ENCODE measurements around the gene TBRG1. TPM values are rescaled to one million over a fixed set of nuclear protein-coding genes. Genes with fewer than 3 reads are reported as not detected.

TBRG1 gene
- total RNA-seq, 1 donor from 2014 or later: 23.3 TPM

DNA sequence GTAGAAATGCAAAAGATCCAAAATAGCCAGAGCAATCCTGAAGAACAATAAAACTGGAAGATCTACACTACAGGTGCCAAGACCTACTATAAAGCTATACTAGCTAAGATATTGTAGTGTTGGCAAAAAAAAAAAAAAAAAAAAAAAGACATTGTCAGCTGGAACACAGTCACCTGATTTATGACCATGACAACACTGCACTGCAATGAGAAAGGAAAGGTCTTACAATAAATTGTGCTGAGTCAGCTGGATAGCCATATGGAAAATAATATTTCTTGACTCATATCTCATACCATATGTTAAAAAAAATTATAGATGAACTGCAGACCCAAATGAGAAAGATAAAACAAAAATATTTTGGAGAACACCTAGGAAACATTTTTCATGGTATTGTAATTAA, 14.5 kb upstream of the TBRG1 start:
- DNase-seq: no peak
- H3K36me3 ChIP-seq: no peaks in the 10 kb centered on the region
- no peak overlapping the region for H3K4me3 ChIP-seq
- H3K27me3 ChIP-seq (ENCODE audit: low read depth): peaks cover 9% of the 10 kb centered on the region
- H3K27ac ChIP-seq (replicated peaks): no peak overlapping the region
- no peaks in the 10 kb centered on the region for H3K9me3 ChIP-seq (replicated peaks)
- H3K4me1 ChIP-seq: no peaks in the 10 kb centered on the region
- intact Hi-C loops (cut with micrococcal nuclease): no loop called here
- TF ChIP-seq, protein P1, sequence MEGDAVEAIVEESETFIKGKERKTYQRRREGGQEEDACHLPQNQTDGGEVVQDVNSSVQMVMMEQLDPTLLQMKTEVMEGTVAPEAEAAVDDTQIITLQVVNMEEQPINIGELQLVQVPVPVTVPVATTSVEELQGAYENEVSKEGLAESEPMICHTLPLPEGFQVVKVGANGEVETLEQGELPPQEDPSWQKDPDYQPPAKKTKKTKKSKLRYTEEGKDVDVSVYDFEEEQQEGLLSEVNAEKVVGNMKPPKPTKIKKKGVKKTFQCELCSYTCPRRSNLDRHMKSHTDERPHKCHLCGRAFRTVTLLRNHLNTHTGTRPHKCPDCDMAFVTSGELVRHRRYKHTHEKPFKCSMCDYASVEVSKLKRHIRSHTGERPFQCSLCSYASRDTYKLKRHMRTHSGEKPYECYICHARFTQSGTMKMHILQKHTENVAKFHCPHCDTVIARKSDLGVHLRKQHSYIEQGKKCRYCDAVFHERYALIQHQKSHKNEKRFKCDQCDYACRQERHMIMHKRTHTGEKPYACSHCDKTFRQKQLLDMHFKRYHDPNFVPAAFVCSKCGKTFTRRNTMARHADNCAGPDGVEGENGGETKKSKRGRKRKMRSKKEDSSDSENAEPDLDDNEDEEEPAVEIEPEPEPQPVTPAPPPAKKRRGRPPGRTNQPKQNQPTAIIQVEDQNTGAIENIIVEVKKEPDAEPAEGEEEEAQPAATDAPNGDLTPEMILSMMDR (IDR thresholded peaks at IDR 0.05; ENCODE audit: borderline replicate concordance): no peak

DNA sequence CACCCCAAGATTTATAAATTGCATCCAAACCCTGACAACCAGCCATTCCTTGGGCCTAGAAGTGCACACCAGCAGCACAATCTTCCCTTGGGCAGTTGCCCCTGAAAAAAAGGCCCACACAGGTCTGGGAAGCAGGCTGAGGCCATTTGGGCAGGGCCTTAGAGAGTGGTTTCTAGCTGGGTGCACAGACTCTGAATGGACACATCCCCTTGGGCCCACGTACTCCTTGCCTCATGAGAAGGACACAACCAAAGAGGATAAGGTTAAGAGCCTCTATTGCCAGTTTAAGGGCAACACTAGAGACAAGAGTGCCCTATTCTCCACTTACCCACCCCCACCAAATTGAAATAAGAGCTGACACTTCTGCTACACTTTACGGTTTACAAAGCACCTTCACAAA, 12.4 kb upstream of the TBRG1 start:
- Histone ChIP-seq H3K27me3 (ENCODE audit: low read depth) (peaks cover 30% of the 10 kb centered on the region), H3K36me3 (no peaks in the 10 kb centered on the region), H3K27ac (replicated peaks) (no peak overlapping the region), H3K4me3 (no peak overlapping the region), H3K9me3 (replicated peaks) (no peaks in the 10 kb centered on the region), H3K4me1 (no peaks in the 10 kb centered on the region)
- TF ChIP-seq, protein P1 (IDR thresholded peaks at IDR 0.05; ENCODE audit: borderline replicate concordance): no peak
- no peak for DNase-seq
- intact Hi-C loops (cut with micrococcal nuclease): no loop called here

DNA sequence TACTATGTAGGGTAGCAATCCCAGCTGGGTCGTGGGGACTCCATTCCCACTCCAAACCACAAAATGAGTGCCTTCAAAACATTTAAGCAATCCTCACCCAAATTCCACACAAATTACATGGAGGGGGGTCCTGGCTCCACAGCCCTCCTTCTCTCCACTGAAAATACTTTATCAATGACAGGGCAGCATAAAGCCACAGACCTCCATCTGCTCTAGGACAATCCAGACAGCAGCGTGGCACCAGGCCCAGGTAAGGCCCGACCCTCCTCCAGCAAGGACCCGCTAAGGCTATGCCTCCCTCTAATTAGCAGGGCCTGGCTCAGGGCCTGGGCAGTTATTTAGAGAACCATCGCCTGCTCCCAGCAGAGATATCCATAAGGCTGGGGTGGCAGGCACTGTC, 11.6 kb upstream of the TBRG1 start, which contains the start of gene PANX3:
Gene PANX3, plus strand, starts transcription at position 365 of the 400 bp plus-strand sequence. CDS start 129 bp downstream, outside the sequence.
- intact Hi-C loops (cut with micrococcal nuclease): no loop called here
- Histone ChIP-seq H3K27me3 (ENCODE audit: low read depth) (peaks cover 38% of the 10 kb centered on the region), H3K4me1 (no peaks in the 10 kb centered on the region), H3K36me3 (no peaks in the 10 kb centered on the region), H3K27ac (replicated peaks) (no peak within 1 kb of the TSS), H3K9me3 (replicated peaks) (no peaks in the 10 kb centered on the region), H3K4me3 (no peak within 1 kb of the TSS)
- DNase-seq: no peak
- TF ChIP-seq, protein P1 (IDR thresholded peaks at IDR 0.05; ENCODE audit: borderline replicate concordance): no peak

DNA sequence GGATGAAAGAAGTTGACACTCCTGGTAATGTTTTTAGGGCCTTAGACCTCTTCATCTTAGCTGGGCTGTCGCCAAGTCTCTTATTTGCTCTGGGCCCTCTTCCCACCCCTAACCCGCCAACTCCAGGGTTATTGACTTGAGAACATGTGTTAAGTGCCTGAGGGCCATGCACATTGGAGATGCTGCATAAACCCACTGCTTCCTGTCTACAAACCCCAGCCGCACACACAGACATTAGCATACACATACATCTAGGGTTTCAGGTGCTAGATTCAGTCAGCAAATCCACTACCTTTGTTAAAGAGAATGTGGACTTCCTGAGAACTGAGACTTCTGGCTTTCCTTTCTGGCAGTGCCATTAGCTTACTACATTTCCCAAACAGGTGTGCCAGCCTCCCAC, 10.6 kb upstream of the TBRG1 start:
- H3K9me3 ChIP-seq (replicated peaks): no peaks in the 10 kb centered on the region
- intact Hi-C loops (cut with micrococcal nuclease): no loop called here
- TF ChIP-seq, protein P1 (IDR thresholded peaks at IDR 0.05; ENCODE audit: borderline replicate concordance): no peak
- H3K4me1 ChIP-seq: no peaks in the 10 kb centered on the region
- H3K27ac ChIP-seq (replicated peaks): no peak overlapping the region
- H3K27me3 ChIP-seq (ENCODE audit: low read depth): peaks cover 48% of the 10 kb centered on the region
- no peak for DNase-seq
- H3K4me3 ChIP-seq: no peak overlapping the region
- H3K36me3 ChIP-seq: no peaks in the 10 kb centered on the region

DNA sequence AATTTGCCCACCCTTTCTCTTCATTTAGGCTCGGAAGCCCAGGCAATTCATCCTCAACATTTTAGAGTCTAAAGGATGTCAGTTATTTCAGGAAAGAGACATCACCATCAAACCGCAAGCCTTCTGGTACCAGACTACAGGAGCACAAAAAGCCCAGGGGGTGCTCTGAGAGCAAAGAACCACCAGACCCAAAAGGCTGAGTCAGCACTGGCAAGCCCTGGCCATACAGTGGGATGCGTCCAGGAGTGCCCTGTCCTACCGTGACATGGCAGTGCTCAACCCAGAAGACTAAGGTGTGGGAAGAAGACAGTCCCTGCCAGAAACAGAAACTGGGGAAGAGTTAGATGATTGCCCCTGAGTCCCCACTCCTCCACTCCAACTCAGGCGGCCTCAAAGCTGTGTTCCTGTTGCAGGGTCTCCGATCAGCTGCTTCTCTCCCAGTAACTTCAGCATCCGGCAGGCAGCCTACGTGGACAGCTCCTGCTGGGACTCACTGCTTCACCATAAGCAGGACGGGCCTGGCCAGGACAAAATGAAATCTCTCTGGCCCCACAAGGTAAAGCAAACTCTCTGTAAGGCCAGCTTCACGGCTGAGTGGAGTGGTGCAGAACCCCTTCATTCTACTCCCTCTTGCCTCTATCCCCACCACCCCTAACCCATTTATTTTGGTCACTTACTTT, 10.0 kb upstream of the TBRG1 start:
- Histone ChIP-seq H3K9me3 (replicated peaks) (no peaks in the 10 kb centered on the region), H3K4me1 (no peaks in the 10 kb centered on the region), H3K4me3 (no peak overlapping the region), H3K27ac (replicated peaks) (no peak overlapping the region), H3K27me3 (ENCODE audit: low read depth) (peaks cover 54% of the 10 kb centered on the region), H3K36me3 (no peaks in the 10 kb centered on the region)
- TF ChIP-seq, protein P1 (IDR thresholded peaks at IDR 0.05; ENCODE audit: borderline replicate concordance): no peak
- no peak for DNase-seq
- intact Hi-C loops (cut with micrococcal nuclease): no loop called here
